Thyroid gland (tissue), 4 donors: ENCODE results near the gene AHR.

Experiments used
- CTCF ChIP-seq, 6 experiments: fragments of 200-600 bp in 3 of 6; fragments of 450-650 bp in 3 of 6; sonication (generic) in 3 of 6; IDR thresholded peaks; one replicate each; pipeline ENCODE4 v1.5.1; 2016 to 2019; ENCODE audit warnings: antibody characterized with exemption in 6 of 6, mild to moderate bottlenecking in 2 of 6, inconsistent platforms in 1 of 6, moderate library complexity in 1 of 6
- POLR2A ChIP-seq, 2 donors: fragments of 450-650 bp; IDR thresholded peaks; one replicate each; pipeline ENCODE4 v1.6.1; 2017; ENCODE audit warnings: antibody characterized with exemption in 2 of 2, mild to moderate bottlenecking in 2 of 2, moderate library complexity in 1 of 2

GRCh38 chr7:17339952-17340351 lies 41.5 kb downstream of the AHR start:
- TF ChIP-seq CTCF (IDR thresholded peaks at IDR 0.05) (no peak), POLR2A (IDR thresholded peaks at IDR 0.05) (no peak)
